Prostate gland (tissue), 2 donors: ENCODE measurements around the gene ROBO2.

ENCODE experiments used
- CTCF ChIP-seq, 4 experiments: fragments of 200-600 bp in 2 of 4; fragments of 450-650 bp in 2 of 4; sonication (generic) in 2 of 4; IDR thresholded peaks; 1 replicate in 3 of 4; 2 replicates in 1 of 4; pipeline ENCODE4 v1.5.1; 2016 to 2019; ENCODE audit warnings: antibody characterized with exemption in 4 of 4, mild to moderate bottlenecking in 2 of 4, moderate library complexity in 2 of 4
- POLR2AphosphoS5 ChIP-seq: sonication (generic); formaldehyde crosslinking; IDR thresholded peaks from one replicate; pipeline ENCODE4 v1.6.1; 2017; ENCODE audit warnings: antibody characterized with exemption

GRCh38 chr3:77186319-77186718, 146.4 kb downstream of the ROBO2 start:
- TF ChIP-seq CTCF (IDR thresholded peaks at IDR 0.05): no peak
- no peak for TF ChIP-seq POLR2AphosphoS5
